HG03280 (cell line): ENCODE measurements around the gene CCNL2.
"Not testable (repeated sequence)": the region's sequence is repeated elsewhere in the genome, so short reads cannot be mapped to it uniquely, and the experiment has no call there.

Source experiments
- ATAC-seq: cut with Tn5 transposase; IDR thresholded peaks from one replicate; pipeline ENCODE4 v1.9.1; 2021; ENCODE audit warnings: mild to moderate bottlenecking, moderate library complexity; ENCODE audit not compliant: unreplicated experiment

The CCNL2 gene

DNA sequence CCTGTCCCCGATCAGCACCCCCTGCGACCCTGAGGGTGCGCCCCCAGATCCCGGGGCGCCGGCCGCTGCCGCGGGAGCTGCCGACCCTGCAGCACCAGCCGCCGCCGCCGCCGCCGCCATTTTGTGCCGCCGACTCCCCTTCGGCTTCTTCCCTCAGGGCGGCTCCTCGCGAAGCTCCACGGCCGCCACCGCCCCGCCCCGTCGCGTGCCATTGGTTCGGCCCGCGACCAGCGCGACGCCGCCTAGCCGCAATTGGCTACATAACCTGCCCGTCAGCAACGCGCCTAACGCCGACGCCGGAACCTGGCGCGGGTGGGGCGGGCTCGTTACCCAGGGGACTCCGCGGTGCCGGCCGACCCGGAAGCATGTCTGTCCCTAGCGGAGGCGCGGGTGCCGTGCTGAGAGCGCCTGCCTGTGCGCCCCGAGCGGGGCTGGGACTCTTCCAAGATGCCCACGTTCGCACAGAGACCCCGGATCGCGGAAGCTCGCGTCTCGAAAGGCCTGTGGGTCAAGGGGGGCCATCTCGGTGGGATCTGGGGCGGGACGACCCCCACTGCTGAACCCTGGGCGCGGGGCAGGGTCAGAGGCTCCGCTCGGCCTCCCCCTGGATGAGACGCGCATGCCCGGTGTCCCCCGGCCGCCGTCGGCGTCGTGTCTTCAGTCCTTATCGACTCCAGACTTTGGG, at the start of gene CCNL2:
Gene CCNL2, minus strand, starts transcription at position 149 of the 685 bp plus-strand sequence. Its CDS starts 29 bp downstream, at position 120.
- ATAC-seq: peak; percentile 93

DNA sequence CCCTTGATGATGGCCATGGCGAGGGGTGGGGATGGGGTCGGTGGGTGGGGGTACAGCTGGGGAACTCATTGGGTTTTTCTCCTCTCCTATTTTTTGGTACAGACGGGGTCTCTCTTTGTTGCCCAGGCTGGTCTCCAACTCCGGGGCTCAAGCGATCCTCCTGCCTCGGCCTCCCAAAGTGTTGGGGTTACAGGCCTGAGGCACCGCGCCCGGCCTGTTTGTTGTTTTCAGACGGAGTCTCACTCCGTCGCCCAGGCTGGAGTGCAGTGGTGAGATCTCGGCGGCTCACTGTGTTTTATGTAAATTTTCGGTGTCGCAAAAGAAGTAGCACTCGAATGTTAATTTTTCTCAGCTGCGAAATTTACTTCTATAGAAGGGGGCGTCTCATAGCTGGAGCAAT, 47.5 kb upstream of the CCNL2 start:
- ATAC-seq: not testable (repeated sequence)

DNA sequence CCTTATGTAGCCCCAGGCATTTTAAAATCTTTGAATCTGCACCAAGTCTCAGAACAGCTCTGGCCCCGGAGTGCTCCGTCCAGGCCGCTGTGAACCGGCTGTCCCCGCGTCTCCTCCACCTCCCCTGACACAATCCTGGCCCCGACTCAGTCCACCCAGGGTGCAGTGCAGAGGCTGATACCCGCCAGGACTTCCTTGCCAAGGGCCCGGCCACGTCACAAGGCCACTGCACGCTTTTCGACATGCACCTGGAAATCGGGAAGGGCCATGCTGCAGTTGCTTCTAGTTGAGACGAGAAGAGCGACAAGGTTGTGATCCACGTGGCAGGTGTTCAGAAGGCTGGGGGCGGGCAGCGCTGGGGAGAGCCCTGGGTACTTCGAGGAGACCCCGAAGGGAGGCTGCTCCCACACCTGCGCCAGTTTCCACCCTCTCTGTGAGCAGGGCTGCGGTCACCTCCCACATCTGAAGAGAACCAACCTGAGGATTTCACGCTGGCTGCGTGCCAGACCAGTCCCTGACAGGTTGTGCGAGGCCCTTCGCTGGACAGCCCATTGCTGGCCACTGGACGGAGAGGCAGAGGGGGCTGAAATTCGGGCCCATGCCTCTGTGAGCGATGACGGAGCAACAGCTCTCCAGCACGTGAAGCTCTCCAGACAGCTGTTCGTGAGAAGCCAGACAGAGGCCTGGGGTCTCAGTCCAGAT, 43.1 kb upstream of the CCNL2 start:
- no peak for ATAC-seq

DNA sequence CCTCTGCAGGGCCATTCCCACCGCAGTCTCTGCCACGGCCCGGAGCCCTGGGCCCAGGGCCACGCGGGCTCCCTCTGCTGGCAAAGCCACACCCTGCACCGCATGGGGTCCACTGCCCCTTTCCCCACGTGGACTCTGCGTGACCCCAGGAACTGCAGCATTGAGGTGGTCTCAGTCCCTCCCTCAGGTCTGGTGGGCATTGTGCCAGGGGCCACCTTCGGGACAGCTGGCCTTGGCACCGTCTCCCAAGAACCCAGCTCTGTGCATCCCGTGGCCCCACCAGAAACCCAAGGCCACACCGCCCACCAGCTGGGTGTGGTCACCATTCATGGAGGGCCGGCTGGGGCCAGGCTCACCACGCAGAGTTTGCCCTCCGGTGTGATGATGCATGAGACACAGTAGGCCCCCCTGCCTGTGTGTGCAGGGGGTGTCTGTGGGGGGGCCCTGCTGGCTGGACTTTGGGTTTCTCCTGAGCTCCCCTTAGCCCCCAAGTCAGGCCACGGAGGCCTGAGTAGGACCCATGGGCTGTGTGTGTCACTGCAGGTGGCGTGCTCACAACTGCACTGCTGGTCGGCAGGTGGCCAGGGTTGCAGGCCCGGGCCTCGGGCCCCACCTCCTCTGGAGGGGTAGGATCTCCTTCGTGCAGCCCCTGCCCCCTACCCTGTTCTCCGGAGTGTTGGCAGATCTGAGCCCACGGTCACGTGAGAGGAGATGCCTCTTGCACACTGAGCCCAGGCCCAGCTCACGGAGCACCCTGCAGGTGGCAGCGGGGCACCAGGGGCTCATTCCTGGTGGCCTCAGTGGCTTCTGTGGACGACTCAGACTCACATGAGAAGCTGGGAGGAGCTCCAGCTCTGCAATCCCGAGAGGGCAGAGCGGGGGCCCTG, 42.1 kb upstream of the CCNL2 start:
- ATAC-seq: no peak

DNA sequence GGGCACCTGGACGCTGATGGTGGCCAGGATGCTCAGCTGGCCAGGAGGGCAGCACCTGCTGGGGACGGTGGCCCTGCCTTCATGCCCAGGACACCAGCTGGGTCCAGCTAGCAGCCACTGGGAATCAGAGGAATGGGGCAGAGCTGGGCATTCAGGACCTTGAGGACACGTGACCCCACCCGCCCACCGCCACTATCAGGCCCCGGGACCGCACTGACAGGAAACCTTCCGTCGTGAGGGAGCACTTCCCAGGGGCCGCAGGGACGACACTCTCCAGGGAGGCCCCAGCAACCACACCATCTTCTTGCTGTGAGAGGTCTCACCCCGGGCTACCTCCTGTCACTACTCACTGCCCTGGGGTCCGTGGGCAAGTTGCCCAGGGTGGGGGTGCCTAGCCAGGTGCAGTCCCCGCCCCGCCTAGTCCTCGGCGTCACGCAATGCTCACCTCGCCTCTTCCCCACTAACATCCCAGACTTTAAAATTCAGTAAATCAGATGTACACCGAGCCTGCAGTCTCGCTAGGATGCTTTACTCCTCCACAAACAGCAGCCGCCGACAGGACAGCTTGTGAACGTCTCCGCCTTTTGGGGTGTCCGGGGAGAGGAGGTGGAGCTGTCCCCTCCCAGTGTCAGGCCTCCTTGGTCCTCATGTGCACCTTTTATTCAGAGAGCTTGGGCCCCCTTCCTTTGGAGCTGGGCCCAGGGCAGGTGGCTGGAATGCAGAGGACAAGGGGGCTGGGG, 41.3 kb upstream of the CCNL2 start:
- ATAC-seq: no peak

DNA sequence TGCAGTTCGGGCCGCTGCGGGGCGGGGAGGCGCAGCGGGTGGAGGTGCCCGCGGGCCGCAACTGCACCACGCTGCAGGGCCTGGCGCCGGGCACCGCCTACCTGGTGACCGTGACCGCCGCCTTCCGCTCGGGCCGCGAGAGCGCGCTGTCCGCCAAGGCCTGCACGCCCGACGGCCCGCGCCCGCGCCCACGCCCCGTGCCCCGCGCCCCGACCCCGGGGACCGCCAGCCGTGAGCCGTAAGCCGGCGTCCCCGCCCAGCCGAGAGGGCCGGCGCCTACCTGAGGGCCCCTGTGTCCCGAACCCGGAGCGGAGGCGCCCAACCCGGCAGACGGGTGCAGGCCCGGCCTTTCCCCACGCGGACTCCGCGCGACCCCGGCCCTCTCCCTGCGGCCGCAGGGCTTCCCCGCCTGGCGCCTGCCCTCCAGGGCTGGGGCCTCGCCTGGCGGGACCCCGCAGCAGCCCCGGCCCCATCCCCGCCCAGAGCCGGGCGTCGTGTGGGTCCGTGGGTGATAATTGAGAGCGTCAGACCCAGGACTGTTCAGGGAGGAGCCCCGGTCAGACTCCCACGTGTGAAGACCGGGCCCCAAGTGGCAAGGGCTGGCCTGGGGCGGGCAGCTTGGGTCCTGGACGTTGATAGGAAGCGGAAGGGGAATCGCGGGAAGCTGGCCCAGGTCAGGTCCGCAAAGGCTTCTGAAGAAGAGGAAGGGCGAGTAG, 40.6 kb upstream of the CCNL2 start:
- no peak for ATAC-seq

DNA sequence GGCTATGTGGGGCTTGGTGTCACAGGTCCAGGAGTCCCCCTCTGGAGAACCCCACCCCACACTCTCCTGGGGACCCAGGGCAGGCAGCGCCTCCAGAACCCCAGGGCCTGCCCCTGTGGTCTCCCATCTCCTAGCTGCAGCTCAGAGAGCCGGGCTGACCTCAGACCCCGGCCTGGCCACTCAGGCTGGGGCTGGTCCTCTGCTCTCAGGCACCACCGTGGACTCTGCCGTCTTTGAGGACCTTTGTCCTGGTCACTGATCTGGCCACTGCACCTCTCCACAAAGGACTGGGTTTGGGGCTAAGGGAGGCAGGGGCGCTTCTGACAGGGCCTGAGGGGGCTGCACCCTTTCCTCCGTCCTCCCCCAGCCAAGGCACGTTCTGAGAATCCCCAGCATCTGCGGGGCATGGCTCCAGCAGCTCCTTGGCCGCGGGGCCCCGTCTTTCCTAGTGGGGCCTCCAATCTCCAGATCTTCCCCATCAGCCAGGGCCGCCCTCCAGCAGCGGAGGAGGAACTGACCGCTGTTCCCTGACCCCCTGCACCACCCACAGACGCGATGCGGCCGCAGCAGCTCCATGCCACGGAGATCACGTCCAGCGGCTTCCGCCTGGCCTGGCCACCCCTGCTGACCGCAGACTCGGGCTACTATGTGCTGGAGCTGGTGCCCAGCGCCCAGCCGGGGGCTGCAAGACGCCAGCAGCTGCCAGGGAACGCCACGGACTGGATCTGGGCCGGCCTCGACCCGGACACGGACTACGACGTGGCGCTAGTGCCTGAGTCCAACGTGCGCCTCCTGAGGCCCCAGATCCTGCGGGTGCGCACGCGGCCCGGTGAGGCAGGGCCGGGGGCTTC, 39.6 kb upstream of the CCNL2 start:
- no peak for ATAC-seq

DNA sequence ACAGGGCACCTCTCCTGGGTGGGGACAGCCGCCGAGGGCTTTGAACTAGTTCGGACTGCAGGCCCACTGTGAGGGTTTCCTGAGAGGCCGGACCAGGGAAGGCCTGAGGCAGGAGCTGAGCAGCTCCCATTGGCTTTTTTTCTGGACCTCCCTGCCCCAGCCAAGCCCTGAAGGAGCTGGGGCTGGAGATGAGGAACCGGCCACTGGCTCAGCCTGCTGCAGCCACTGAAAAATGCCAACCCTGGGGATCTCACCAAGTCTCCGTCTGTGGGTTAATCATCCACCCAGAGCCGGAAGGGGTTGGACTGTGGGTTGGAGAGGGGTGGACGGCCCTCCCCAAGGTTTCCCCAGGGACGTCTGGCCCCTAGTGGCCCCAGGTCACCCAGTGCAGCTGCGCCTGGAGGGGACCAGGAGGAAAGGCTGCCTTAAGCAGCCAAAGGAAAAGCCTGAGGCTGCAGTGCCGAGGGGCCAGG, 38.8 kb upstream of the CCNL2 start:
- ATAC-seq: no peak

DNA sequence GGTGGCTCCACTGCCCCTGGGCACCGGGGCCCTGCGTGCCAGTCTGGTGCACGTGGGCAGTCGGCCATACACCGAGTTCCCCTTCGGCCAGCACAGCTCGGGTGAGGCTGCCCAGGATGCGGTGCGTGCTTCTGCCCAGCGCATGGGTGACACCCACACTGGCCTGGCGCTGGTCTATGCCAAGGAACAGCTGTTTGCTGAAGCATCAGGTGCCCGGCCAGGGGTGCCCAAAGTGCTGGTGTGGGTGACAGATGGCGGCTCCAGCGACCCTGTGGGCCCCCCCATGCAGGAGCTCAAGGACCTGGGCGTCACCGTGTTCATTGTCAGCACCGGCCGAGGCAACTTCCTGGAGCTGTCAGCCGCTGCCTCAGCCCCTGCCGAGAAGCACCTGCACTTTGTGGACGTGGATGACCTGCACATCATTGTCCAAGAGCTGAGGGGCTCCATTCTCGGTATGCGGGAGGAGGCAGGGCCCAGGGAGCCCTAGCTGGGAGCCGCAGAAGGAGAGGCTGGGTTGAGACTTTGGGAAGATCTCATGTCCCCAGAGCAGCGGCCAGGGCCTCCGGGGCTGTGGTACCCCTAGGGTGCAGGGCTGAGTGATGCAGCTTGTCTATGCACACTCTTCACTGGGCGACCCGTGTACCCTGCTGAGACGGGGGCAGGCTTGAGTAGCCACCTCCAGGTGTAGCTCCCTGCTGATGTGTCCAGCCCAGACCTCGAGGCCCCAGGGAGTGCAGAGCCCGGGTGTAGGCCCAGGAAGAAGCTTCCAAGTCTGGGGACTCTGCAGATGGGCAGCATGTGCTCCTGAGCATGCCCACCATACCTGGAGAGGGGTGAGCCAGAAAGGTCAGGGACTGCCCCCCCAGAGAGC, 38.1 kb upstream of the CCNL2 start:
- ATAC-seq: no peak

DNA sequence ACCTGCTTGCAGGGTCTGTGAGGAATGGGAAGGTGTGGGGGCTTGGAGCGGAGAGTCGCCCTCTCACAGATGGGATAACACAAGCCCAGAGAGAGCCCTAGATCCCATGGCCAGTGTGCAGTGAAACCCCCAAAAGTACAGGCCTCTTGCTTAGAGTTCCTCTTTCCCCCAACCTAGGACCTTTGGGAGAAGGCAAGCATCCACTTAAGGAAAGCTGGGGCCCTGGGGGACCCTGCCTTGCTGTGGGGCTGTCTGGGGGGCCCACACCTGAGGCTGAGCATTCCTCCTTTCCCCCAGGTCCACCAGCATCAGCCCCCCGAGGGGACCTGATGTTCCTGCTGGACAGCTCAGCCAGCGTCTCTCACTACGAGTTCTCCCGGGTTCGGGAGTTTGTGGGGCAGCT, 37.5 kb upstream of the CCNL2 start:
- no peak for ATAC-seq

DNA sequence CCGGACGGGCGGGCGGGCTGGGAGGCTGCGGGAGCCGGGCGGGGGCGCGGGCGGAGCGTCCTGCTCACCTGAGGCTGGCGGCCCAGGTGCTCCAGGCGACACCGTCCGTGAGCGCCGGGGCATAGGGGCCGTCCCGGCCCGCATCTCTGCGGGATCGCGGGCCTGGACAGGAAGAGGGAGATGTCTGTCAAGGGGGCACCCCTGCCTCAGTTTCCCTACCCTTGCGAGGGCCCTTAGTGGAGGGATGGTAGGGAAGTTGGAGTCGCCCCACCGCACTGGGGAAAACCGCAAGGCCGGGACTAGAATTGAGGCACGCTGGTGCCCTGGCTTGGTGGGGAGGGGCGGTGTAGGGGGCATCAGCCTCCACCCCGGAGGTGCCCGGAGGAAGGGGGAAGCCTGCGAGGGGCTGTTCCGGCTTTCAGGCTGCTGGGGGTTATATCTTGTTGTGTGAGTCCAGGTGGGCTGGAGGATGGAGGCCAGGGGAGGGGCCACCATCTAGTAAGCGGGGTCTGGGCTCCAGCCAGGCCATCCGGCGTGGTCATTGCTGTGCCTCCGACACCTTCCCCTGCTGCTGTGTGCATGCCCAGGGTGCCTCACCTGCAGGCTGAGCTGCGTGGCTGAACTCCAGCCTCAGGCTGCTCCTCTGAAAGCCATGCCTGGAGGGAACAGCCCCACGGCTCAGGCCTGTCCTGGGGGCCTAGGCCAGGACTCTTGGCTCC, 36.9 kb upstream of the CCNL2 start:
- ATAC-seq: no peak

DNA sequence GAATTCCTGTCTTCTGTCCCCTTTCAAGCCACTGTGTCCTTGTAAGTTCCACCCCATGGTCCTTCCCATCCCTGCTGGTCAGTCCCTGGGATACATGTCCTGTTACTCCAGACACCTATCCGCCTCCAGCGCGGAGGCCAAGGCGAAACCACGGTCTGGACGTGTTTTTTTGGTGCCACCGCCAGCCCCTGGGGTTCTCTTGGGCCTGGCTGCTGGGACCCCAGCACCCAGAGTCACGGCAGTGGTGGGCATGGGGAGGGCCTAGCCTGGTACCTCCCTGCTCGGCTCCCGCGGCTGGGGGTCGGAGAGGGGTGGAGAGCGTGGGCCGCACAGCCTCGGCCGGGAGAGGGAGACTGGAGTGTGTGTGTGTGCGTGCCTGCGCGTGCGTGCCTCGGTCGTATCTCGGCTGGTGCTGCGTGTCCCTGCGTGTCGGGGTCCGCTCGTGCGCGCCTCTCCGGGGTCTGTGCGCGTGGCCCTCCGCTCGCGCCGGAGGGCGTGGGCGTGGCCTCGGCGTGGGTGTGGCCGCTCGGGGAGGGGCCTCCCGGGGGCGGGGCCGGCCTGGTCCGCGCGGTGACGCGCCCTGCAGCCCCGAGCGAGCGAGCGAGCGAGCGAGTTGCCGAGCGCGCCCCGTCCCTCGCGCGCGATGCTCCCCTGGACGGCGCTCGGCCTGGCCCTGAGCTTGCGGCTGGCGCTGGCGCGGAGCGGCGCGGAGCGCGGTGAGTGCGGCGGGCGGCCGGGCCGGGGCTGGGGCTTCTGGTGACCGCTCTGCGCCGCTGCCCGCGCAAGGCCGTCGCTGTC, 36.2 kb upstream of the CCNL2 start, which contains the start of gene VWA1:
Gene VWA1, plus strand, starts transcription at position 585 of the 798 bp plus-strand sequence. Its CDS starts 59 bp downstream, at position 644.
- ATAC-seq: no peak

DNA sequence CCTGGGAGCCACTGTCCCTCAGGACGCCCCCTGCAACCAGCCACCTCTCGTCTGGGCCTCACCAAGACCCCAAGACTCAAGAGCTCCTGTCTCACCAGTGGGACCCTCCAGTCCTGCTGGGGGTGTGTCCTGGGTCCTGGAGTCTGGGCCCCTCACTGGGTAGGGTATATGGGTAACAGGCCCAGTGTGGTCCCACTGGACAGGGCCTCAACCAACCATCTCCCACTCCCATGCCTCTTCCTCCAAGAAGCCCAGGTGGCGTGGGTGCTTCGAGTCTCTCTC, 35.6 kb upstream of the CCNL2 start:
- ATAC-seq: no peak

DNA sequence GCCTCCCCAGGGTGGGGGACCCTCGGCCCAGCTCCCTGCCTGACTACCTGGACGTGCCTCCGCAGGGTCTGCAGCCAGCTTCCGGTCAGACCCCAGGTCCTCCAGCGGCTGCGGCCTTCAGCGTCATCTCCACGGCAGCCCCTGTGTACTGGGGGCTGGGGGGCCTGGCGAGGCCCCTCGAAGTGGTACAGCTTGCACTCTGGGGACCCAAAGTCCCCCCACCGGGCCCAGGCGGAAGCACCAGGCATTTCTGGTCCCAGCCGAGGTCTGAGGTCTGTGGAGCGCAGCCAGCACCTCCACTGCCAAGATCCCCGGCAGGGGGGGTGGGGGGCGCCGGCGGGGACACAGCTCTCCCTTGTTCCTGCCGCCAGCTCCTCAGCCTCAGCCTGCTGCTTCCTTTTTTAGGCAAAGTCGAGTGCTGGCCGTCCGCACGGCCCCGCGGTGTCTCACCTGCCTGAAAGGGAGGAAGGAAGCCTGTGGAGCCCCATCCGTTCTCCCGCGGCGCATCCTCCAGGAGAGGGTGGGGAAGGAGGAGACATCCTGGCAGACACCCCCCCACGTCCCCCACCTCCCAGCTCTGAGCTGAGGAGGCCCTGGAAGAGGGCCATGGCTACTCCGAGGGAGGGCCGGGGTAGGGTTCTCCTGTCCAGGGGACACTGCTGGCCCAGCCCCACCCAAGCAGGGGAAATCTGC, 35.1 kb upstream of the CCNL2 start:
- ATAC-seq: no peak

DNA sequence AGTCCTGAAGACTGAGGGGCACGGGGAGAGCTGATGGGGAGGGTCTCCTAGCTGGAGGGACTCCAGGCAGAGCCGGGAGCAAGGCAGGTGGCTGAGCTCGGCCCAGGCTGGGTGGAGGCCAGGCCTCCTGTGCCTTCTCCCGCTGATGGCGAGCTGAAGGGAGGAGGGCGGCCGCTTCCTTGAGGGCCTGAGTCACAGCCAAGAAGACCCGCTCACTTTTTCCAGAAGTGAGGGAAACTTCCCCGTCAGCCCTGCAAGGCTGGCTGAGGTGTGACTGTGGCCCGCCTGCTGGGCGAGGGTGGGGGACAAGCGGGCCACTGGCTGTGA, 34.6 kb upstream of the CCNL2 start:
- no peak for ATAC-seq

DNA sequence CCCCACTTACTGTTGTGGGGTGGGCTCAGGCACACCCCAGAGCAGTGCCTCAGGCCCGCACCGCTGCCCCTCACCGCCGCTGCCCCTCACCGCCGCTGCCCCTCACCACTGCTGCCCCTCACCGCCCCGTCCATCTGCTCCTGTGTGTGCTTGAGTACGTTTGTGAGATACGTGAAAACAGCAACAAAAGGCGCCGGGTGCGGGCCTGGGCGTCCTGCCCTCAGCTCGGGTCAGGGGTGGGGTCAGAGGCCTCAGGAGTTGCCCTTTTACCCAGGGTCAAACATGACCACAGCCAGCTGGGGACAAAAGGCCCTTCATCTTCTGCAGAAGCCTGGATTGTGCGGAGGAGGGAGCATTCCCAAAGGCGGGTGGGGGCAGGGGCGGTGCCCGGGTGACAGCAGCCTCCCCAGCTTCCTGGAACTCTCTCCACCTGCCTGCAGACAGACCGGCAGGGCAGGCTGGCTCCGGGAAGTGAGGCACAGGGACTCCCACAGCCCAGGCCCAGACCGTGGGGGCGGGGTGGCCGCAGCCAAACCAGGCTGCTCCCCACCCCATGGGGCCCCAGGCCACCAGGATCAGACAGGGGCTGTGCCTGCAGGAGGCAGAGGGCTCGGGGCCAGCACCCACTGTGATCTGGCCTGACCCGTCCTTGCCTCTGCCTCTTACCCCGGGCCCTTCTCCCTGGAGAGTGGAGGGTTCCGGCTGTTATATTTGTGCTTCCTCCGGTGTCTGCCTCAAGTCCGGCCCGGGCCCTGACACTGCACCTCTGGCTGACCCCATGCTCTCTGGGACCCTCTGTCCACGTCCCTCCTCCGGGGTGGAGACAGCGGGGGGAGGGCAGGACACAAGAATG, 34.0 kb upstream of the CCNL2 start:
- ATAC-seq: no peak
